Suppressor macrophage treated with lipopolysaccharide for 4 hours (primary cell): ENCODE results near the gene DPY19L3.
"Not testable (repeated sequence)": the region's sequence is repeated elsewhere in the genome, so short reads cannot be mapped to it uniquely, and the experiment has no call there.

Experiments used
- DNase-seq: peaks from one replicate; pipeline ENCODE4 v3.0.0-alpha.2; 2020

DPY19L3 gene, protein sequence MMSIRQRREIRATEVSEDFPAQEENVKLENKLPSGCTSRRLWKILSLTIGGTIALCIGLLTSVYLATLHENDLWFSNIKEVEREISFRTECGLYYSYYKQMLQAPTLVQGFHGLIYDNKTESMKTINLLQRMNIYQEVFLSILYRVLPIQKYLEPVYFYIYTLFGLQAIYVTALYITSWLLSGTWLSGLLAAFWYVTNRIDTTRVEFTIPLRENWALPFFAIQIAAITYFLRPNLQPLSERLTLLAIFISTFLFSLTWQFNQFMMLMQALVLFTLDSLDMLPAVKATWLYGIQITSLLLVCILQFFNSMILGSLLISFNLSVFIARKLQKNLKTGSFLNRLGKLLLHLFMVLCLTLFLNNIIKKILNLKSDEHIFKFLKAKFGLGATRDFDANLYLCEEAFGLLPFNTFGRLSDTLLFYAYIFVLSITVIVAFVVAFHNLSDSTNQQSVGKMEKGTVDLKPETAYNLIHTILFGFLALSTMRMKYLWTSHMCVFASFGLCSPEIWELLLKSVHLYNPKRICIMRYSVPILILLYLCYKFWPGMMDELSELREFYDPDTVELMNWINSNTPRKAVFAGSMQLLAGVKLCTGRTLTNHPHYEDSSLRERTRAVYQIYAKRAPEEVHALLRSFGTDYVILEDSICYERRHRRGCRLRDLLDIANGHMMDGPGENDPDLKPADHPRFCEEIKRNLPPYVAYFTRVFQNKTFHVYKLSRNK

DNA sequence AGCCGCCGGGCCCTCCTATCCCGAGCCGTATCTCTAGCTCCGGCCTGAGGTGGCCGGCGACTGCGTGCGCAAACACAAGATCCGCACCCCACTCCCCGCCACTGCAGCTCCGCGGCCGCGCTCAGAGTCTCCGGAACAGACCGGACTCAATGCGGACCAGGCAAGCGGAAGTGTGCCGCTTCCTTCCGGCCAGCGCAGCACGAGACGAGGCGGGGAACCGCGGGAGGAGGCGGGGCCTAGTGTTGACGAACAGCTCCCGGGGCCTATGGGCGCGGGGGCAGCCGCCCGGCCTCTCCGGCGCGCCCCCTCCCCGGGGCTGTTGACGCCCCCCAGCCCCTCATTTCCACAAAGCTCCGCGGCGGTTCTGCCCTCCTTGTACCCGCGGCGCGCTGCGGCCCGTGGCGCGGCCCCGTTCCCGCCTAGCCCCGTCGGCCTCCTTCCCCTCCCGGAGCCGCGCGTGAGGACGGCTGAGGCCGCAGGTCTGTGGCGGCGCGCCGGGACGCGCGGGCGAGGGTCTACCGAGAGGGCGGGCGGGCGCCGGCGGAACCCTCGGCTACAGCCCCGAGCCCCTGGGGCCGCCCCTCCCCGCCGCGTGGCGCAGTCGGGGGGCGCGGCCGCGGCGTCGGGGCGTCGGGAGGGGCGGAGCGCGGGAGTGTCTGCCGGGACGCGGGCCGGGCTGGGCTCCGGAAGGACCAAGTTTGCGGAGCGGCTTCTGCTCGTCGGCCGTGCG lies at the start of gene DPY19L3:
DPY19L3 (plus strand) TSS at position 340 of the 730 bp plus-strand sequence. CDS start 2,484 bp downstream, outside the sequence.
- peak; percentile 95 for DNase-seq

DNA sequence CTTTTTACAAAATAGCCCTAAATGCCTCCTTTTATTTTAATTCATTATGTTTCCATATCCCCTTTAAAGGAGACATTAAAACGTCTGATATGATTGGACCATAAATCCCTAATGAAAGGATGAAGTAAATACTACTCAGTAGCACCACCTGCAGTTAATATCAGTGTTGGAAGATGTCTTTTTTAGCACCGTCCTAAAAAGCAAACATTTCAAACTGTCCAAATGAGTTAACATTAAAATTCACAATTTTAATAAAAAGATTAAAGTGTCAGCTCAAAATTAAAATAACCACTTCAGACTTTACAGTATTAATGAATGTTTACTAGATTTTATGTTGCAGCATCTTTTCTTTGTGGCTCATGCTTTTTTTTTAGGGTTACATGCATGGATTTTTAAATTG lies 47.9 kb upstream of the DPY19L3 start:
- no peak for DNase-seq

DNA sequence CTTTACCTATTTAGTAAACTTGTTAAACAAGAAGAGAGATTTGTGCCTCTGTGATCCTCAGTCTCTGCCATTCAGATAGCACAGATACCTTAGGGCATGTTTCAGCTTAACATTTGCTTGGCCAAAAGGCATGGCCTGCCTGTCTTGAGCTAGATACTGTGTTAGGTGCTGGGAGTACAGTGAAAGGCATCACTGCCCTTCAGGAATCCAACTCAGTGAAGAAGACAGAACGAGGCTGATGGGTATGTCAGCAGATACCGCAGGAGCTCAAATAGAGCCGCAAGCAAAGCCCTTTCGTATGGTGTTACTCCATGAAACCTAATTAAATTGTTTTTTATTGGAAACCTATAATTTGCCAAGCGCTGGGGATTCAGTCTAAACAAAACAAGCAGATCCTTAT lies 47.2 kb upstream of the DPY19L3 start:
- DNase-seq: no peak

DNA sequence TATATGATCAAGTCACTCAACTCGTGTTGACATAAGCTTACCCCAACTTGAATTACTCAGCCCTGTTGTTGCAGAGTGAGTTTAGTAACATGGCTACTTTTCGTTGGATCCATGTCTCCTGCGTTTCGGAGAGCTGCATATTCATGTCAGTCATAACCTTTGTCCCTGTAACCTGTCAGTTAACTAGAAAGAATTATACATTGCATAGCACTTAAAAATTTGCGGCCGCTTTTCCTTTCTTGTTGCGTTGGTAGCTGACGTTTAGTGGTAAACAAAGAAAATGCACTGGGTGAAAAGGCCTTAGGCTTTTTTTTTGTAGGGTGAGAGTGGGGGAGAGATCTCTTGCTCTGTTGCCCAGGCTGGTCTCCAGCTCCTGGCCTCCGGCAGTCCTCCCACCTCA lies 46.0 kb upstream of the DPY19L3 start:
- no peak for DNase-seq

DNA sequence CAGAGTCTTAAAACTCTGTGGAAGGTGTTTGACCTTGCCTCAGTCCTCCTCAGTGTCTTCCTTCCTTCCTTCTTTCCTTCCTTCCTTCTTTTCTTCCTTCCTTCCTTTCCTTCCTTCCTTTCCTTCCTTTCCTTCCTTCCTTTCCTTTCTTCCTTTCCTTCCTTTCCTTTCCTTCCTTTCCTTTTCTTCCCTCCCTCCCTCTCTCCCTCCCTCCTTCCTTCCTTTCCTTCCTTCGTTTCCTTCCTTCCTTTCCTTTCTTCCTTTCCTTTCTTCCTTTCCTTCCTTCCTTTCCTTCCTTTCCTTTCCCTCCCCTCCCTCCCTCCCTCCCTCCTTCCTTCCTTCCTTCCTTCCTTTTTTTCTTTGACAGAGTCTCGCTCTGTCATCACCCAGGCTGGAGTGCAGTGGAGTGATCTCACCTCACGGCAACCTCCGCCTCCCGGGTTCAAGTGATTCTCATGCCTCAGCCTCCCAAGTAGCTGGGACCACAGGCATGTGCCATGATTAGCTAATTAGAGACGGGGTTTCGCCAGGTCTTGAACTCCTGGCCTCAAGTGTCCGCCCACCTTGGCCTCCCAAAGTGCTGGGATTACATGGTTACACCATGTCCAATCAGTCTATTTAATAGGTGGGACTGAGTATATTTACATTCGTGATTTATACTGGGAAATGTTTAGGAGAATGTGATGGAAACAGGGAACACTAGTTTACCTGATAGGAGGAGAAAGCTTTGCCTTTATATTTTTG lies 43.8 kb upstream of the DPY19L3 start:
- DNase-seq: no peak

- DNase-seq: no peak
Observed at GRCh38 chr19:32362318-32362691, 43.3 kb upstream of the DPY19L3 start.

GRCh38 chr19:32363175-32363574 lies 42.4 kb upstream of the DPY19L3 start:
- DNase-seq: no peak

- no peak for DNase-seq
Observed at GRCh38 chr19:32363632-32364031, 41.9 kb upstream of the DPY19L3 start.

- DNase-seq: no peak
Observed at GRCh38 chr19:32364040-32364439, 41.5 kb upstream of the DPY19L3 start.

DNA sequence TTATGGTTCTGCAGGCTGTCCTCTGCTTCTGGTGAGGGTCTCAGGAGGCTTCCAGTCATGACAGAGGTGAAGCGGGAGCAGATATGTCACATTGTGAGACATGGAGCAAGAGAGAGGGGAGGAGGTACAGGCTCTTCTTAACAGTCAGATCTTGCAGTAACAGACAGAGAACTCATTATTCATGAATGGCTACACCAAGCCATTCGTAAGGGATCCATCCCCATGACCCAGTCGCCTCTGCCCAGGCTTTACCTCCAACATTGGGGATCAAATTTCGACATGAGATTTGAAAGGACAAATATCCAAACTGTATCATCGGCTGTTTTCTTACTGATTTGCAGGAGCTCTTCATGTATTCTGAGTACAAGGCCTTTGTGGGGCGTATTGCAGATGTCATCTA lies 38.5 kb upstream of the DPY19L3 start:
- DNase-seq: no peak

GRCh38 chr19:32367948-32368536 lies 37.5 kb upstream of the DPY19L3 start:
- DNase-seq: no peak

GRCh38 chr19:32368787-32369186 lies 36.8 kb upstream of the DPY19L3 start:
- DNase-seq: no peak

DNA sequence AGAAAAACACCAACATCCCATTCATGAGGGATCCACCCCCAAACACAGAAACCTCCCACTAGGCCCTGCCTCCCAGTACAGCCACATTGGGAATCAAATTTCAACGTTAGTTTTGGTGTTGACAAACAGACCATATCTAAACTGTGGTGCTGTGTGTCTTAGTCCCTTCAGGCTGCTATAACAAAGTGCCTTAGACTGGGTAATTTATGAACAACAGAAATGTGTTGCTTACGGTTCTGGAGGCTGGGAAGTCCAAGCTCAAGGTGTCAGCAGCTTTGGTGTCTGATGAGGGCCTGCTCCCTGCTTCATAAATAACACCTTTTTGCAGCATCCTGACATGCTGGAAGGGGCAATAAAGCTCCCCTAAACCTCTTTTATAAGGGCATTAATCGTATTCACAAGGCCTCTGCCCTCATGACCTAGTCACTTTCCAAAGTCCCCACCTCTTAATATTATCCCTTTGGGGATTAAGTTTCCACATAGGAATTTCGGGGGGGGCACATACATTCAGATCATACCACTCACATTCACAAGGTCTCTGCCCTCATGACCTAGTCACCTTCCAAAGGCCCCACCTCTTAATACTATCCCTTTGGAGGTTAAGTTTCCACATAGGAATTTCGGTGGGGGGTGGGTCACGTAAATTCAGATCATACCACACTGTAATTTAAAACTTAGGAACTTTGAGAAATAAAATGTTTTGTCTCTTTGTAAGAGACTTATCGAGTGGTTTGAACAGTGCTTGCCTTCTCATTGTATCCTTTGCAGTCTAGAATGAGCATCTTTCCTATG lies 32.6 kb upstream of the DPY19L3 start:
- DNase-seq: no peak

- DNase-seq: peak; percentile 13
Observed at GRCh38 chr19:32373585-32374295, 31.8 kb upstream of the DPY19L3 start.

DNA sequence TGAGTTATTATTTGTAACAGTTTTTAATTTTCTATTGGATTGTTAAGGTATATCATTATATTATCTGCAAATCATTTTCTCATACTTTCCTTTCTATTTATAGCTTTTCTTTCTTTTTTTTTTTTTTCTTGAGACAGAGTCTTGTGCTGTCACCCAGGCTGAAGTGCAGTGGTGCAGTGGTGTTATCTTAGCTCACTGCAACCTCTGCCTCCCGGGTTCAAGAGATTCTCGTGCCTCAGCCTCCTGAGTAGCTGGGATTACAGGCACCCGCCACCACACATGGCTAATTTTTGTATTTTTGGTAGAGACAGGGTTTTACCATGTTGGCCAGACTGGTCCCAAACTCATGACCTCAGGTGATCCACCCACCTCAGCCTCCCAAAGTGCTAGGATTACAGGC lies 31.2 kb upstream of the DPY19L3 start:
- DNase-seq: not testable (repeated sequence)

DNA sequence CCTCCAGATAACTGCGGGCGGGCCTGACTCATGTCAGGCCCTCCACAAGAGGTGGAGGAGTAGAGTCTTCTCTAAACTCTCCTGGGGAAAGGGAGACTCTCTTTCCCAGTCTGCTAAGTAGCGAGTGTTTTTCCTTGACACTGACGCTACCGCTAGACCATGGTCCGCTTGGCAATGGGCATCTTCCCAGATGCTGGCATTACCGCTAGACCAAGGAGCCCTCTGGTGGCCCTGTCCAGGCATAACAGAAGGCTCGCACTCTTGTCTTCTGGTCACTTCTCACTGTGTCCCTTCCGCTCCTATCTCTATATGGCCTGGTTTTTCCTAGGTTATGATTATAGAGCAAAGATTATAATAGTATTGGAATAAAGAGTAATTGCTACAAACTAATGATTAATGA lies 28.5 kb upstream of the DPY19L3 start:
- not testable (repeated sequence) for DNase-seq

GRCh38 chr19:32380269-32380668 lies 25.3 kb upstream of the DPY19L3 start:
- no peak for DNase-seq

DNA sequence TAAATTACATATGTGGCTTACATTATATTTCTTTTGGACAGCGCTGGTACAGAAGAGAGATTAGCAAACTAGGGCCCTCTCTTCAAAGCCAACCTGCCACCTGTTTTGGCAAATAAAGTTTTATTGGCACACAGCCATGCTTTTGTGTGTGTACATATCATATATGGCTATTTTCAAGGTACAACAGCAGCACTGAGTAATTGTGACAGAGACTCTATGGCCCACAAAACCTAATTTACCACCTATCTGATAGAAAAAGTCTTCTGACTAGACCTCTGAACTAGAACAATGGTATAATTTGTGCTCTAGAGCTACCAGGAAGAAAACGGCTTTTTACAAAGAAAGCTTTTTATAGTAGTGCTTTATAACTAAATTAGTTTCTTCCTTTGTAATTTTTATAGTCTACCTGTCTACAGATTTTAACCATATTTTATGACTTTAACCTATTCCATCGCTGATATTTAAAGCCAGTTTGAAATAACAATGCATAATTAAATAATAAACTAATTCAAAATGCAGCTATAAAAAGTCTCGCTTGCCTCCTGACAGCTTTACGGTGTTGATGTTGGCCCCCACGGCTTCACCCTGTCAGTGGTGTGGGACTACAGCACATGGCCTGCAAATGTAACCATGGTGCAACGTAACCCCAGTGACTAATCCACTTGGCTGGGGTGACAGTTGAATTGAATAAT lies 17.7 kb upstream of the DPY19L3 start:
- DNase-seq: no peak

DNA sequence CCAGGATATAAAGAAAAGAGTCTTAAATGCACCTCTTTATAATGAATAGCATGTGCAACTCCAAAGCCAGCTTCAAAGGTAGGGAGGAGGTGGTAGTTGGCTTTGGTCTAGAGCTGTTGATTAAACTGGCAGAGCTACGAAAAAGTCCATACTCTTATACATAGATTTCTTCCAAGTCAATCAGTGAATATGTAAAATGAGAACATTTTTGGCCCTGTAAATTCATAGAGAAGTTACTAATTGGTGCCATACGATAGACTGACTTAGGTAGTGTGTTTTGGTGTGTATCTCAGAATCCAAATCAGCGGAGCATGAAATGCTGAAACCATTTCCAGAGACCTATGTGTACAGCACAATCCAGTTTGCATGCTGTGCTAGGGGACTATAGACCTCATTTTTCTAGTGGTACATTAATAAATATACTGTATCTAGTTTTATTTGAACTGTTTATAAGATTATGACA lies 17.1 kb upstream of the DPY19L3 start:
- no peak for DNase-seq

DNA sequence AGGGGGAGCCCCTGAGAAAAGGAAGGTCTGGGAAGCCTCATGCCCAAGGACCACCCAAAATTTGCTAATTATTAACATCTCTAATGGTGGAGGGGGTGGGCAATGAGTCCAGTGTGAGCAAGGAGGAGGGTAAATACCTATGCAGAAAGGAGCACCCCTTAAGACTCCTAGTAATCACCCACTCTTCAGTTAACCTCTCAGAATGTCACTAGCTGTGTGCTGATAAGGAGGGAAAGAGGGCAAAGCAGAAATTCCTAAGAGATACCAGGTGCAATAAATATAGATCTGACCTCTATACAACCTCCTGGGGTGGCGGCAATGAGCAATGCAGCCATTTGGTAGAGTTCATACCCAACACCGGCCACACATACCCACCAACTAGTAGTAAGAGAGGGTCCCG lies 12.7 kb upstream of the DPY19L3 start:
- no peak for DNase-seq
